ENCODE results near the gene LPP. TPM values are rescaled to one million over a fixed set of nuclear protein-coding genes. Genes with fewer than 3 reads are reported as not detected.

Gene LPP
- total and polyA plus RNA-seq, 9 of the 15 experiments (the other 6 are each of a cell fraction or from before 2014, with no cell fraction given): 0.07 to 0.18 TPM; not detected in 7

DNA sequence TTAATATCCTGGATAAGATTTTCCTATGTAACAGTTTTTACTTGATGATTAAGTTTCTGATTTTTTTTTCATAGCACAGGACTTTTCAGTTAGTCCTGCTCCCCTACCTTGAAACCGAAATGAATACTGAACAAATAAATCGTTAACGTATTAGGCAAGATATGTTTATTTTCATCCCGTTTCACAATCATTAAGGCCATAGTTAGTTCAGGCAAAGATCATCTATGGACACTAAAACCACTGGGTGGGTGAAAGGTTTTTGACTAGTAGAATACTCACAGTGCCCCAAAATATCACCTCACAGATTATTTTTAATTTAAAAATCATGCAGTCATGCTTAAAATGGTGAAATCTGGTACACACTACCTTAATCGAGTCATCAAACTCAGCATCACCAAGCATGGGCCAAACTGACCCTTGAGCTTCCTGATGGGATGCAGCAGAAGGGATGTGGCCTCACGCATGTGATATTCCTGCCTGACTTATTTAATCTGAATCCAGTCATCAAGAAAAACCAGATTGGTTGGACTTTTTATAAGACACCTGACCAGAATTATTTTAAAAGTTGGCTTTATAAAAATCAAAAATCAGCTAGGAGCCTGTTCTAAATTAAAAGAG, 365.0 kb downstream of the LPP start (continued):
- TF ChIP-seq, protein P1, sequence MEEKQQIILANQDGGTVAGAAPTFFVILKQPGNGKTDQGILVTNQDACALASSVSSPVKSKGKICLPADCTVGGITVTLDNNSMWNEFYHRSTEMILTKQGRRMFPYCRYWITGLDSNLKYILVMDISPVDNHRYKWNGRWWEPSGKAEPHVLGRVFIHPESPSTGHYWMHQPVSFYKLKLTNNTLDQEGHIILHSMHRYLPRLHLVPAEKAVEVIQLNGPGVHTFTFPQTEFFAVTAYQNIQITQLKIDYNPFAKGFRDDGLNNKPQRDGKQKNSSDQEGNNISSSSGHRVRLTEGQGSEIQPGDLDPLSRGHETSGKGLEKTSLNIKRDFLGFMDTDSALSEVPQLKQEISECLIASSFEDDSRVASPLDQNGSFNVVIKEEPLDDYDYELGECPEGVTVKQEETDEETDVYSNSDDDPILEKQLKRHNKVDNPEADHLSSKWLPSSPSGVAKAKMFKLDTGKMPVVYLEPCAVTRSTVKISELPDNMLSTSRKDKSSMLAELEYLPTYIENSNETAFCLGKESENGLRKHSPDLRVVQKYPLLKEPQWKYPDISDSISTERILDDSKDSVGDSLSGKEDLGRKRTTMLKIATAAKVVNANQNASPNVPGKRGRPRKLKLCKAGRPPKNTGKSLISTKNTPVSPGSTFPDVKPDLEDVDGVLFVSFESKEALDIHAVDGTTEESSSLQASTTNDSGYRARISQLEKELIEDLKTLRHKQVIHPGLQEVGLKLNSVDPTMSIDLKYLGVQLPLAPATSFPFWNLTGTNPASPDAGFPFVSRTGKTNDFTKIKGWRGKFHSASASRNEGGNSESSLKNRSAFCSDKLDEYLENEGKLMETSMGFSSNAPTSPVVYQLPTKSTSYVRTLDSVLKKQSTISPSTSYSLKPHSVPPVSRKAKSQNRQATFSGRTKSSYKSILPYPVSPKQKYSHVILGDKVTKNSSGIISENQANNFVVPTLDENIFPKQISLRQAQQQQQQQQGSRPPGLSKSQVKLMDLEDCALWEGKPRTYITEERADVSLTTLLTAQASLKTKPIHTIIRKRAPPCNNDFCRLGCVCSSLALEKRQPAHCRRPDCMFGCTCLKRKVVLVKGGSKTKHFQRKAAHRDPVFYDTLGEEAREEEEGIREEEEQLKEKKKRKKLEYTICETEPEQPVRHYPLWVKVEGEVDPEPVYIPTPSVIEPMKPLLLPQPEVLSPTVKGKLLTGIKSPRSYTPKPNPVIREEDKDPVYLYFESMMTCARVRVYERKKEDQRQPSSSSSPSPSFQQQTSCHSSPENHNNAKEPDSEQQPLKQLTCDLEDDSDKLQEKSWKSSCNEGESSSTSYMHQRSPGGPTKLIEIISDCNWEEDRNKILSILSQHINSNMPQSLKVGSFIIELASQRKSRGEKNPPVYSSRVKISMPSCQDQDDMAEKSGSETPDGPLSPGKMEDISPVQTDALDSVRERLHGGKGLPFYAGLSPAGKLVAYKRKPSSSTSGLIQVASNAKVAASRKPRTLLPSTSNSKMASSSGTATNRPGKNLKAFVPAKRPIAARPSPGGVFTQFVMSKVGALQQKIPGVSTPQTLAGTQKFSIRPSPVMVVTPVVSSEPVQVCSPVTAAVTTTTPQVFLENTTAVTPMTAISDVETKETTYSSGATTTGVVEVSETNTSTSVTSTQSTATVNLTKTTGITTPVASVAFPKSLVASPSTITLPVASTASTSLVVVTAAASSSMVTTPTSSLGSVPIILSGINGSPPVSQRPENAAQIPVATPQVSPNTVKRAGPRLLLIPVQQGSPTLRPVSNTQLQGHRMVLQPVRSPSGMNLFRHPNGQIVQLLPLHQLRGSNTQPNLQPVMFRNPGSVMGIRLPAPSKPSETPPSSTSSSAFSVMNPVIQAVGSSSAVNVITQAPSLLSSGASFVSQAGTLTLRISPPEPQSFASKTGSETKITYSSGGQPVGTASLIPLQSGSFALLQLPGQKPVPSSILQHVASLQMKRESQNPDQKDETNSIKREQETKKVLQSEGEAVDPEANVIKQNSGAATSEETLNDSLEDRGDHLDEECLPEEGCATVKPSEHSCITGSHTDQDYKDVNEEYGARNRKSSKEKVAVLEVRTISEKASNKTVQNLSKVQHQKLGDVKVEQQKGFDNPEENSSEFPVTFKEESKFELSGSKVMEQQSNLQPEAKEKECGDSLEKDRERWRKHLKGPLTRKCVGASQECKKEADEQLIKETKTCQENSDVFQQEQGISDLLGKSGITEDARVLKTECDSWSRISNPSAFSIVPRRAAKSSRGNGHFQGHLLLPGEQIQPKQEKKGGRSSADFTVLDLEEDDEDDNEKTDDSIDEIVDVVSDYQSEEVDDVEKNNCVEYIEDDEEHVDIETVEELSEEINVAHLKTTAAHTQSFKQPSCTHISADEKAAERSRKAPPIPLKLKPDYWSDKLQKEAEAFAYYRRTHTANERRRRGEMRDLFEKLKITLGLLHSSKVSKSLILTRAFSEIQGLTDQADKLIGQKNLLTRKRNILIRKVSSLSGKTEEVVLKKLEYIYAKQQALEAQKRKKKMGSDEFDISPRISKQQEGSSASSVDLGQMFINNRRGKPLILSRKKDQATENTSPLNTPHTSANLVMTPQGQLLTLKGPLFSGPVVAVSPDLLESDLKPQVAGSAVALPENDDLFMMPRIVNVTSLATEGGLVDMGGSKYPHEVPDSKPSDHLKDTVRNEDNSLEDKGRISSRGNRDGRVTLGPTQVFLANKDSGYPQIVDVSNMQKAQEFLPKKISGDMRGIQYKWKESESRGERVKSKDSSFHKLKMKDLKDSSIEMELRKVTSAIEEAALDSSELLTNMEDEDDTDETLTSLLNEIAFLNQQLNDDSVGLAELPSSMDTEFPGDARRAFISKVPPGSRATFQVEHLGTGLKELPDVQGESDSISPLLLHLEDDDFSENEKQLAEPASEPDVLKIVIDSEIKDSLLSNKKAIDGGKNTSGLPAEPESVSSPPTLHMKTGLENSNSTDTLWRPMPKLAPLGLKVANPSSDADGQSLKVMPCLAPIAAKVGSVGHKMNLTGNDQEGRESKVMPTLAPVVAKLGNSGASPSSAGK (IDR thresholded peaks at IDR 0.05): no peak

All from K562 (cell line).